ENCODE results near the gene NT5C2.

GRCh38 chr10:103188853-103189252 lies 4.2 kb downstream of the NT5C2 start:
- TF ChIP-seq EZH2 (IDR thresholded peaks at IDR 0.05) (no peak), POLR2AphosphoS5 (IDR thresholded peaks at IDR 0.05; ENCODE audit: borderline replicate concordance, low read depth, low read length) (no peak)

Measured in SK-N-MC (cell line).